ENCODE data around the gene HDAC4.

Gene HDAC4

GRCh38 chr2:239353692-239354091 is 47.1 kb downstream of the HDAC4 start:
- peaks cover 17% of the 10 kb centered on the region for H3K9me3 Mint-ChIP-seq
- no peak for DNase-seq
- H3K4me3 Mint-ChIP-seq: no peak overlapping the region
- ATAC-seq: no peak
- peaks cover 17% of the 10 kb centered on the region for H3K36me3 Mint-ChIP-seq (ENCODE audit: low read depth)
- H3K27ac Mint-ChIP-seq: no peak overlapping the region
- no peaks in the 10 kb centered on the region for H3K27me3 Mint-ChIP-seq
- H3K4me1 Mint-ChIP-seq: peaks cover 3% of the 10 kb centered on the region

DNA sequence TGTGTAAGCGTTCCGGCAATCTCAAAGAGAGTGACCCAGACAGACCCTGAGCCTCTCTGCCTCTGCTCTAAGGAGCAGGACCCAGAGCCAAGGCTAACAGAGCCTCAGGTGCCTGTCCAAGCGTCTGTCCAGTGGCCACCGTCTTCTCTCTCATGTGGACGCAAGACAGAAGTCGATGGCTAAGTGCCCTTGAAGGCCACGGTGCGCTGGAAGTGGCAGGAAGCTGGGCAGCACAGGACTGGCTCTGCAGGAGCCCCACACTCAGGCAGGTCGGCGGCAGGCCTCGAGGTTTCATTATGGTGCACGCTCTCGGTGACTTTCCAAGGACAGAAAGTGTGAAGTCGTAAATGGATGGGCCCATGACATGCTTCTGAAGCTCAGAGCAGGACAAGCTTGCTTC is 49.1 kb downstream of the HDAC4 start:
- Mint-ChIP-seq H3K4me3 (no peak overlapping the region), H3K27me3 (no peaks in the 10 kb centered on the region), H3K4me1 (peaks cover 3% of the 10 kb centered on the region), H3K27ac (no peak overlapping the region), H3K9me3 (peaks cover 17% of the 10 kb centered on the region), H3K36me3 (ENCODE audit: low read depth) (peaks cover 12% of the 10 kb centered on the region)
- ATAC-seq (no peak), DNase-seq (no peak)

DNA sequence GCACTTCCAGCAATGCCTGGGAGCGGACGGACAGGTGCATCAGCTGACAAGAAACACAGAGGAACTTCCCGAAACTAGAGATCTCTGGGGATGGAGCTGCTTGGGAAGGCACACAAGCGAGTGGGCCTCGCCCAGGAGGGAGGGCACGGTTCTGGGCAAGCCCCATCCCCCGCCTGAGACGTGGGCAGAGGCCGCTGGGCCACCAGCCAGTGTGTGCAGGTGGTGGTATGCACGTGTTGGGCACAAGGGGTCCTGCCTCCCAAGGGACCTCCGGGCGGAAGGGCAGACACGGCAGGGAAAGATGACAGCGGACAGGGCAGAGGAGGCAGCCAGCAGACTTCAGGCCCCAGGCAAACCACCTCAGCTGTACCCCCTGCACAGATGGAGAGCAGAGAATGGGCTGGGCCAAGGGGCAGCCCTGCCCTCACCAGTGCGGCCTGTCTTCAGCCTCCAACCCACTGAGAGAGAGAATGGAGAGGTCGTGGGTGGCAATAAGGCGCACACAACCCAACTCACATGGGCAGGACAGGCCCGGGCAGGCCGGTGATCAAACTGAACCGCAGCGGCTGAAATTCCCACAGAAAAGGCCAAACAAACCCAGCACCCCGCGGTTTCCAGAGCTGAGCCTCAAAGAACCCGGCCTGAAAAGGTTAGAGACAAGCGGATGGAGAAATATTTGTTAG is 51.2 kb downstream of the HDAC4 start:
- H3K27me3 Mint-ChIP-seq: no peaks in the 10 kb centered on the region
- no peak for ATAC-seq
- peaks cover 3% of the 10 kb centered on the region for H3K36me3 Mint-ChIP-seq (ENCODE audit: low read depth)
- no peak for DNase-seq
- no peaks in the 10 kb centered on the region for H3K4me1 Mint-ChIP-seq
- H3K9me3 Mint-ChIP-seq: peaks cover 3% of the 10 kb centered on the region
- no peak overlapping the region for H3K27ac Mint-ChIP-seq
- no peak overlapping the region for H3K4me3 Mint-ChIP-seq

DNA sequence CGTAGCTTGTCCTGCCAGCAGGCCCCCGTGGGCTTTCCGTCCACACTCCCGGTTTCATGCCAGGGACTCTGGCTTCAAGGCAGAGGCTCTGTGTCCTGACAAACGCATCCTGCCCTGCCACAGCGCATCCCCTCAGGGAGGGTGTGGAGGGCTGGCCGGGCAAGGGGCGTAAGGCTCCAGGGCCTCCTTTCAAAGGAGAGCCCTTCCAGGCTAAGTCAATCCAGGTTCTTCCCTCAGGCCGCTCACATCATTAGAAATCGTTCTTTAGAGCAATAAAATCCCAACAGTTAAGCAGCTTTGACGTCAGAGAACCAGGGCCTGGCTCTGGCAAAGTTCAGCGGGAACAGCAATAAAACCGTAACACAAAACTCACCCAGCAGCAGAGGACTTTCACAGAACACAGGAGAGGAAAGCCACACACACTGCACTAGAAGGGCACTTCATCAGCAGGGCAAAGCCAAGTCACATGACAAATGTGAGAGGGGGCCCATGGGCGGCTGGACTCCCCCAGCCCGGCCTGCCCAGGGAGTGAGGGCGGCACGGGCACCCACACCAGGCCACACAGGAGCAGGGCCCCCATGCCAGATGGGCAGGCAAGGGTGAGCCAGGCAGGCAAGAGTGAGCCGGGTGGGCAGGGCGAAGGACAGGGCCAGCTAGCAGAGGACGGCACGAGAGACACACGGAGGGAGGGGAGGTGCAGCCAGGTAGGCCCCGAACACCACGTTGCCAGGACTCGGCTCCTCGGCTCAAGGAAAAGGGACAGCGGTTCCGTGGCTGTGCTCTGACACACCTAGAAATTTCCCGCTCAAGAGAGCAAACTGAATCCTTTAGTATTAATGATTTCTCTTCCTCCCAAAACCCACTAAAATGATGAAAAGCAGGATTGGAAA is 52.0 kb downstream of the HDAC4 start:
- H3K9me3 Mint-ChIP-seq: no peaks in the 10 kb centered on the region
- no peaks in the 10 kb centered on the region for H3K27me3 Mint-ChIP-seq
- no peaks in the 10 kb centered on the region for H3K4me1 Mint-ChIP-seq
- H3K4me3 Mint-ChIP-seq: no peak overlapping the region
- H3K27ac Mint-ChIP-seq: no peak overlapping the region
- no peak for DNase-seq
- no peak for ATAC-seq
- peaks cover 8% of the 10 kb centered on the region for H3K36me3 Mint-ChIP-seq (ENCODE audit: low read depth)

- DNase-seq (no peak), ATAC-seq (no peak)
- H3K4me1 Mint-ChIP-seq: peaks cover 2% of the 10 kb centered on the region
- peaks cover 16% of the 10 kb centered on the region for H3K36me3 Mint-ChIP-seq (ENCODE audit: low read depth)
- no peak overlapping the region for H3K27ac Mint-ChIP-seq
- H3K4me3 Mint-ChIP-seq: no peak overlapping the region
- H3K27me3 Mint-ChIP-seq: no peaks in the 10 kb centered on the region
- no peaks in the 10 kb centered on the region for H3K9me3 Mint-ChIP-seq
These were observed 54.1 kb downstream of the HDAC4 start for GRCh38 chr2:239346676-239347075.

DNA sequence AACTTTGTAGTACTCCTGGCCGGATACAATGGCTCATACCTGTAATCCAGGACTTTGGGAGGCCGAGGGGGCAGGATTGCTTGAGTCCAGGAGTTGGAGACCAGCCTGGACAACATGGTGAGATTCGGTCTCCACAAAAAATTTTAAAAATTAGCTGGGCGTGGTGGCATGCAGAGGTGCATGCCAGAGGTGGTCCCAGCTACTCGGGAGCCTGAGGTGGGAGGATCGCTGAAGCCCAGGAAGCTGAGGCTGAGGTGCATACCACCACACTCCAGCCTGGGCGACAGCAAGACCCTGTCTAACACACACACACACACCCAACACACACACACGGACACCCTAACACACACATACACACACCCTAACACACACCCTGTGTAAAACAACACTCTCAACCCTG is 55.6 kb downstream of the HDAC4 start:
- no peak overlapping the region for H3K27ac Mint-ChIP-seq
- H3K27me3 Mint-ChIP-seq: no peaks in the 10 kb centered on the region
- no peak overlapping the region for H3K4me3 Mint-ChIP-seq
- H3K9me3 Mint-ChIP-seq: no peaks in the 10 kb centered on the region
- H3K4me1 Mint-ChIP-seq: peaks cover 14% of the 10 kb centered on the region
- no peak for DNase-seq
- H3K36me3 Mint-ChIP-seq (ENCODE audit: low read depth): peaks cover 16% of the 10 kb centered on the region
- ATAC-seq: no peak

DNA sequence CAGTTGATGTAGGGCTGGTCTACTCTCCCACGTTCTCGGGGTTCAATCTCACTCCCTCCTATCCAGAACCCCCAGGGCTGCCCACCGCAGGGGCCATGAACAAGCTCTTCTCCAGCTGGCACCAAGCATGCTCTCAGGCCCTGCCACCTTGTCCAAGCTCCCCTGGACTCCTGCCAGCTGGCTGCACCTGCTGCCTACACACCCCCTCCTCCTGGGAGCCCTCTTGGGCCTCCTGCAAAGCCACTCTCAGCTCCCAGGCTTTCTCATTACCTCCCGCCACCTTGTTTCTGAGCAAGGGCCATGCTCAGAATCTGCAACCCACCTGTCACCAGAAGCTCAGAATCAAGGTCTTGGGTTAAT is 56.0 kb downstream of the HDAC4 start:
- Mint-ChIP-seq H3K4me3 (no peak overlapping the region), H3K4me1 (peaks cover 18% of the 10 kb centered on the region), H3K9me3 (no peaks in the 10 kb centered on the region), H3K27ac (no peak overlapping the region), H3K36me3 (ENCODE audit: low read depth) (peaks cover 16% of the 10 kb centered on the region), H3K27me3 (no peaks in the 10 kb centered on the region)
- ATAC-seq (no peak), DNase-seq (no peak)

DNA sequence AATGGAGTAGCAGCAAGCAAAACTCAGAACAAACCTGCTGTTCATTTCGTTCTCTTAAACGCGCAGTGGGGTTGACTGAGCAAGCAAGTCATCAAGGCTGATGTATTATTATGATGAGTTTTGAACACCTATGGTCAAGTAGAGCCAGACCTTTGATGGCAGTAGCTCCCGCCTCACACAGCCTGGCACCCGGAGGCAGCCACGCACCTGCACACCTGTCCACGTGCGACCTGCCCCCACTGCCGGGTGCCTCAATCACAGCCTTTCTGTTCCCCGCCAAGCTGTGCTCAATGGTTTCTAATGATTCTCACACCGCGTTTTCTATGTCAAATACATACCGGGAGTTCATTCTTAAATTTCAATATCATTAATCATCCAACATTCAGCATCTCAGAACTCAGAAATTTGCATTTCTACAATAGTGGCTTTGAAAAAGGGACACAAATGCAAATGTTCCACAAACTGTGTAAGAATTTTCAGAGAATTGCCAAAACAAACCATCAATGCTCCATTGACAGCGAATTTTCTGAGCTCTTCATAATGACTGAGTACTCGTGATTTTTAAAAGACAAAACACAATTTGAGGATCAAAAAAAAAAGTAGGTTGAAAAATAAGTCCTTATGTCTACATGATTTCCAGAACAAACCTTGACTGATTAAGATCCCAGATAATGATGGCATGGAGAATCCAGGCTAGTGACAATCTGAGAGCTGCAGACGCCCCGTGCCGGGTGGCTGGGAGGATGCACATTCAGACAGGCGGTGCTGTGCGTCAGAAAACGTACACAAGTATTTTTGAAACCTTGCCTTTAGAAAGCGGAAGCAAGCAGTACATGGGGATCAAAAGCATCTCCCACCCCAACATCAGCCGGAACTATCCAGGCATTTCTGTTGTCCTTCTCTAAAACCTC is 56.6 kb downstream of the HDAC4 start:
- Mint-ChIP-seq H3K9me3 (no peaks in the 10 kb centered on the region), H3K4me1 (peaks cover 24% of the 10 kb centered on the region), H3K27me3 (no peaks in the 10 kb centered on the region), H3K27ac (no peak overlapping the region), H3K36me3 (ENCODE audit: low read depth) (peaks cover 16% of the 10 kb centered on the region), H3K4me3 (no peak overlapping the region)
- ATAC-seq (no peak), DNase-seq (no peak)

DNA sequence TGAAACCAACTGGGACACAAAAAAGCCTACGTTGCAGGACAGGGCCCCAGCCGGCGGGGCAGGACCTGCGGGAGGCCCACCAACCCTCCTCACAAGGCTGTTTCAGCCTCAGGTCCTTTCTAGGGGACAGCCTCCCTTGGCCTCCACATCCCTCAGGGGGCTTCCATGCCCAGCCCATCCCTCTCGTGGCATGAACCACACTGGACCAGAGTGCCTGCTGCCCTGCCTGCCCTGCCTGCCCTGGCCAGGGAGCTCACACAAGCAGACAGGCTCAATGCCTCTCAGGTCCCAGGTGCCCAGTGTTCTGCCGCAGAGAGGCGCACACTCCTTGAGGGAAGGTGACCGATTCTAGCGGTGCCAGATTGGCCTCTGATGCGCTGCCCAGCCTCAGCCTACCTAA is 57.4 kb downstream of the HDAC4 start:
- no peak for DNase-seq
- H3K4me3 Mint-ChIP-seq: no peak overlapping the region
- H3K36me3 Mint-ChIP-seq (ENCODE audit: low read depth): peaks cover 16% of the 10 kb centered on the region
- no peak overlapping the region for H3K27ac Mint-ChIP-seq
- ATAC-seq: no peak
- H3K27me3 Mint-ChIP-seq: no peaks in the 10 kb centered on the region
- H3K4me1 Mint-ChIP-seq: peaks cover 30% of the 10 kb centered on the region
- no peaks in the 10 kb centered on the region for H3K9me3 Mint-ChIP-seq

GRCh38 chr2:239341840-239342239 is 59.0 kb downstream of the HDAC4 start:
- ATAC-seq (no peak), DNase-seq (no peak)
- H3K4me3 Mint-ChIP-seq: no peak overlapping the region
- no peaks in the 10 kb centered on the region for H3K27me3 Mint-ChIP-seq
- no peak overlapping the region for H3K27ac Mint-ChIP-seq
- peaks cover 33% of the 10 kb centered on the region for H3K4me1 Mint-ChIP-seq
- H3K9me3 Mint-ChIP-seq: no peaks in the 10 kb centered on the region
- peaks cover 19% of the 10 kb centered on the region for H3K36me3 Mint-ChIP-seq (ENCODE audit: low read depth)

DNA sequence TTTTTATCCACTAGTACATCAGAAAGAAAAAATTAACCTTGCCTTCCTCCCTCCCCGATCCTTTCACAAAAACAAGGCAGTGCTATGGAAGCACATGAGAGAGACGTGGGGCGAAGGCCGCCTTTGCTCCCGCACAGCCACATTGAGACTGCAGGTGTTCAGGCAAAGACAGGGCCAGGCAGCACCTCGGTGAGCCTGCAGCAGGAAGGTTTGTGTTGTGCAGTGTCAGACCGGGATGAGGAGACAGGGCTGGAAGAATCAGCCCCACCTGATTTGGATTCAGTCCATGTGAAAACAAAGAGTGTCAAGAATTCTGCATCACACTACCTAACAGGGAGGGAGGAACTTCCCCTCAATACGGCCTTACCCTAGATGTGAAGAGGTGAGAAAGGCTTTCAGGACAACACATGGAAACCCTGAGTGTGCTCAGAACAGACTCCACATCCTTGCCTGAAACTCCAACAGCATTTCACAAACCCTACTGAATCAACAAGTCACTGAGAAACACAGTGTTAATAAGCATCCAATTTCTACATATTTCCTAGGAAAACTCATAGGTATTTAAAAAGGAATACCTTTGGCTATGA is 59.6 kb downstream of the HDAC4 start:
- DNase-seq (no peak), ATAC-seq (peak; percentile 67)
- Mint-ChIP-seq H3K4me1 (peaks cover 33% of the 10 kb centered on the region), H3K9me3 (no peaks in the 10 kb centered on the region), H3K36me3 (ENCODE audit: low read depth) (peaks cover 25% of the 10 kb centered on the region), H3K27ac (no peak overlapping the region), H3K4me3 (no peak overlapping the region), H3K27me3 (no peaks in the 10 kb centered on the region)

GRCh38 chr2:239339726-239340601 is 60.9 kb downstream of the HDAC4 start:
- no peaks in the 10 kb centered on the region for H3K9me3 Mint-ChIP-seq
- ATAC-seq (peak; percentile 70), DNase-seq (peak; percentile 25)
- H3K27me3 Mint-ChIP-seq: no peaks in the 10 kb centered on the region
- H3K4me3 Mint-ChIP-seq: peak overlapping the region; percentile 2
- H3K4me1 Mint-ChIP-seq: peaks cover 36% of the 10 kb centered on the region
- H3K27ac Mint-ChIP-seq: peak overlapping the region; percentile 28
- H3K36me3 Mint-ChIP-seq (ENCODE audit: low read depth): peaks cover 31% of the 10 kb centered on the region

GRCh38 chr2:239339241-239339640 is 61.6 kb downstream of the HDAC4 start:
- peak overlapping the region; percentile 28 for H3K27ac Mint-ChIP-seq

More at GRCh38 chr2:239339241-239339640, 61.6 kb downstream of the HDAC4 start:
- Mint-ChIP-seq H3K36me3 (ENCODE audit: low read depth) (peaks cover 26% of the 10 kb centered on the region), H3K9me3 (no peaks in the 10 kb centered on the region), H3K4me1 (peaks cover 36% of the 10 kb centered on the region), H3K4me3 (no peak overlapping the region), H3K27me3 (no peaks in the 10 kb centered on the region)
- DNase-seq: no peak
- no peak for ATAC-seq

Measured in activated naive CD8-positive, alpha-beta T cell treated with anti-CD3 and anti-CD28 coated beads, Interleukin-2, amount 50 U/mL, for 24 hours (primary cell).